H1 (cell line): Measurements from ENCODE around the gene CERT1. TPM values are rescaled to one million over a fixed set of nuclear protein-coding genes. Genes with fewer than 3 reads are reported as not detected.

Source experiments
- KDM1A ChIP-seq: fragments of 200-600, 300-600 bp; sonication (generic); IDR thresholded peaks from 2 replicates; pipeline ENCODE4 v1.7.1; 2016; ENCODE audit warnings: mild to moderate bottlenecking, low read length, borderline replicate concordance
- RFX5 ChIP-seq: IDR thresholded peaks from 2 replicates; pipeline ENCODE4 v1.6.1; 2011; ENCODE audit warnings: low read depth, low read length, improper control_type of control experiment, borderline replicate concordance
- SP2 ChIP-seq: IDR thresholded peaks from 2 replicates; pipeline ENCODE4 v1.6.1; 2012; ENCODE audit warnings: mild to moderate bottlenecking, low read length, inconsistent platforms
- polyA plus RNA-seq, 7 experiments: library from polyadenylated mRNA; depleted of rRNA in 3 of 7; stranded (reverse) in 5 of 7; unstranded in 2 of 7; fragments of >200 nt in 5 of 7; fragments of 200-250 nt in 2 of 7; gene quantifications; 1 replicate in 5 of 7; 2 replicates in 1 of 7; 4 replicates in 1 of 7; pipeline versions ENCODE4 v1.2.1 to v1.2.3, GENCODE V29; 2011 to 2013; ENCODE audit warnings: missing spikeins in 2 of 7, mixed read lengths in 2 of 7
- total RNA-seq: library from RNA; stranded (reverse); fragmentation: NEBNext Ultra II Directional; extraction: Animal tissue kit (Norgen Biotek cat#: 25700); gene quantifications from 2 replicates; pipeline ENCODE4 v1.2.1, GENCODE V29; 2021

CERT1 gene
- total and polyA plus RNA-seq, 2 of the 8 experiments (the other 6 are each of a cell fraction or from before 2014, with no cell fraction given): 7.8 to 55.3 TPM

GRCh38 chr5:75446068-75446467 is 65.4 kb downstream of the CERT1 start (continued):
- TF ChIP-seq KDM1A (no peak), SP2 (no peak), RFX5 (no peak)
- TF ChIP-seq, all 59 proteins: peak for 0
